HG02588 (cell line): ENCODE results near the gene SUPT7L.
"Not testable (repeated sequence)": the region's sequence is repeated elsewhere in the genome, so short reads cannot be mapped to it uniquely, and the experiment has no call there.

Experiments
- ATAC-seq: cut with Tn5 transposase; IDR thresholded peaks from one replicate; pipeline ENCODE4 v1.9.1; 2021; ENCODE audit warnings: mild to moderate bottlenecking, moderate library complexity; ENCODE audit not compliant: unreplicated experiment

The SUPT7L gene

DNA sequence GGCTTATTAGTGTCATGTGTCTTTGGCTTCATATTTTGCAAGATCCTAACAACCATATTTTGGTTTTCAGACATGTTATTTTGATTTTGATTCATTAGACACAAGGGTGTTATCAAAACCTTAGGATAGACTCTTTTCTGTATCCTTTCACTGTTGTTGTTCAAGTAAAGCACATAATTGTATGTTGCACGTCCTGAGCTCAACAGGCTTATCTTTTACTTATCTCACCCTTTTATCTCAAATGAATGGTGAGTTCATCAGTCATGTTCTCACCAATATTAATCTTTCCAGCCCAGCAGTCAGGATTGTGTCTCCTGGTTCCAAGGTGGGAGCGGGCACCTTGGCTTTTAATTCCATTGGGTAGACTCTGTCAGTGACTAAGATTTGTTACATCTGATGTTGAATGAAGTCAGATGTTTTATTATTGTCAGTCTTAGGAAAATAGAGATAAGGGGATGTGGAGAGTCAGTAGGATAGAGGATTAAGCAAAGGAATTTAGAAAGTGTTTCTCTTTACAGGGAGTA is 22.6 kb downstream of the SUPT7L start:
- no peak for ATAC-seq

DNA sequence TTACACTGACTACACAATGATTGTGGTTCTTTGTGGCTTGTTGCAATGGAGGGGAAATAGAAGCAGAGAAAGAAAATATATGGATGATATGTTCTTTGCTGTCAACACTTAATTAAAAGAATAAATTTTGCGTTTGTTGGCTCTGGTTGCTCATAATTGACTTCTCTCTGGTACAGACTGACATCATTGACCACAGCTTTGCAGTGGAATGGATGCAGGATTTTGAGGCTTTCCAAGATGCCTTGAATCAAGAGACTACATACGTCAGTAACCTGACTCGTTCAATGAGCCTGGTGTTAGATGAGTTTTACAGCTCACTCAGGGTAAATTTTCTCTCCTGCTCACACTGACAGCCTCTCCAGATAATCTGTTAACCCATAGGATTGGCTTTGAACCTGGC is 24.7 kb downstream of the SUPT7L start:
- no peak for ATAC-seq

DNA sequence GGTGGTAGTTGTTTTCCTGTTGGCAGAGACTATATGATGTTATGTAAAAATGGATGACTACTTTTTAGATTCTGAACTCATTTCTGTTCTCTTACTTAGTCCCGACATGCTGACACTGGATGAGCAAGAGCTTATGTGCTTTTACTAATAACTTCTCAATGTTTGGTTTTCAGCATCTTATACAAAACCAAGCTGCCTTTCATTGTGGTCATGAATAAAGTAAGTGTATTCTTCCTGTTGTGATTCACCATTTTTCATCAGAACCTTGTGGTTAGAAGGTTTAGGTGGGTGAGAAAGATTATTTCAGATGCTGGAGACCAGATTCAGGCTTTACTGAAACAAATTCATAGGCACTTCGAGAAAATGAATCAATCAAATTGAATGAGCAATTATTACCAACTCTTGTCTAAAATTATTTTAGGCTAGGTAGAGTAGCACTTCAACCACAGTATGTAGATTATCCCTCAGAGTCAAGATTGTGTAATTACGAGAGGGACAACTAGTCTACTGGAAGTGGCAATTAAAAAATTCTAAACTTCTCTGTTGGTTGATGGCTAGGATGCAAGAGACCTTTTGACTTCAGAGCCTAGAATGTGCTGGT is 25.3 kb downstream of the SUPT7L start:
- no peak for ATAC-seq

DNA sequence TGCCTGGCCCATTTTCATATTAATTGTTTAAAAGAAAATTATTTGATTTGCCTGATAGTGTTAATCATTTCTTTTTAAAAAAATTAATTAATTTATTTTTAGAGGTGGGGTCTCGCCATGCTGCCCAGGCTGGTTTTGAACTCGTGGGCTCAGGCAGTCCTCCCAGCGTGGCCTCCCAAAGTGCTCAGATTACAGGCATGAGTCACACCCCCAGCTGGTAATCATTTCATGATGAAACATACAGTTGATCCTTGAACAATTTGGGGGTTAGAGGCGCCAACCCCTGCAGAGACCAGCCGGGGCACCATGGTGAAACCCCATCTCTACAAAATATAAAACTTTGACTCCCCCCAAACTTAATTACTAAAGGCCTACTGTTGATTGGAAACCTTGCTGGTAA is 26.6 kb downstream of the SUPT7L start:
- no peak for ATAC-seq

DNA sequence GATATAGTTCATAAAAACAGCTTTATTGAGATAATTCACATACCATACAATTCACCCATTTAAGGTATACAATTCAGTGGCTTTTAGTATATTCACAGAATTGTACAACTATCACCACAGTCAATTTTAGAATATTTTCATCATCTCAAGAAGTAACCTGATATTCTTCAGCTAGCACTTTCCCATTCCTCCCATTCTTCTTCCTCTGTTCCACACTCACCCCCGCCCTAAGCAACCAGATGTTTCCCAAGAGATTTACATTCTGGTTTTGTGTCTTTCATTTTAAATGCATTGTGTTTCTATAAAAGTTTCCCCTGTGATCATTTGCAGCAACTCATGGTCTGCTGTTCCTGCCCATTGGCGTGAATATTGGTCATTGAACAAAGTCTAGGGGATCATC is 29.1 kb downstream of the SUPT7L start:
- no peak for ATAC-seq

DNA sequence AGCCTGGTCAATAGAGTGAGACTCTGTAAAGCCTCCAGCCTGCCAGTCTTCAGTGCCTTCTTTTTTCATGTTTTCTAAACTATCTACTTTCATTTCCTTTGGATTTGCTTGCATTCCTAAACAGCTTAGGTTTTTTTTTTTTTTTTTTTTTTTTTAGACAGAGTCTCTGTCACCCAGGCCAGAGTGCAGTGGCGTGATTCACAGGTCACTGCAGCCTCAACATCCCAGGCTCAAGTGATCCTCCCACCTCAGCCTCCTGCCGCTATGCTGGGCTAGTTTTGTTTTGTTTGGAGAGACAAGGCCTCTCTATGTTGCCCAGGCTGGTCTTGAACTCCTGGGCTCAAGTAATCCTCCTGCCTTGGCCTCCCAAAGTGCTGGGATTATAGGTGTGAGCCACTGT is 33.2 kb downstream of the SUPT7L start:
- not testable (repeated sequence) for ATAC-seq

DNA sequence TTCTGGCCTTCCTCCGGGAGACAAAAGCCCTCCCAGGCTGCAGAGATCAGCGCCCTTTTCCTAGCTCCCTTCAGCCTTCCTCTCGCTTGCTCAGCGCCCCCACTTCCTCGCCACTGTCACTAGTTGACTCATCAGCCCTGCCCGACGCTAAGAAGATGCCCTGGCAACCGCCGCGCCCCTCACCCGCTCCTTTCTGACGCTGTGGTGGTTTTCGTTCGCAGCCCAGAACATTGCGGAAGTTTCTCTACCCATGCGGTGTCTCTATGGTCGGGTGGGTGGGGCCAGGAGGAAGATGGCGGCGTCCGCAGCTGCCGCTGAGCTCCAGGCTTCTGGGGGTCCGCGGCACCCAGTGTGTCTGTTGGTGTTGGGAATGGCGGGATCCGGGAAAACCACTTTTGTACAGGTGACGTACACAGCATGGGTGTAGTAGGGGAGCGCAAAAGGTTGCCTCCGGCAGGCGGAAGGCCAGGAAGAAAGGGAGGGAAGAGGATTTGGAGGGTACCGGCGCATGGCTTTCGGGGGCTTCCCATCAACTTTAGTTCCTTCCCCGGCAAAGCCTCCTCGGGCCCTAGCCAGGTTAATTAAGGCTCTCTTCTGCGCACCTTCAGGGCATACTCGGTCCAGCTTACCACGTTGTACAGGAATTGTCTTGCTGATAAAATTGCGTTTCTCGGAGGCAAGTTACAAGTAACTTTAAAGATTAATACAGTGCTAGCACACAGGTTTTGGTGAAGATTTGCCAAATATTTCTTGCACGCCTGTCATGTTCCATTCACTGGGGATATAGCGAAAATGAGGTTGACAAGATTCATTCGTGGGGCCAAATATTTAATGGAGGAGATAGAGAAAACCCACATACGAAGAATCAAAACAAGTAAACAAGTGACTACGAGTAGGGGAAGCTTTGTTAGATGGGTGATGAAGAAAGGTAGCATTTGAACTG is 34.4 kb downstream of the SUPT7L start, which contains the start of the genes CCDC121 and GPN1:
Gene CCDC121 (minus strand): TSS at position 246 of the 943 bp plus-strand sequence. CDS start 1,213 bp downstream, outside the sequence.
Gene GPN1 (plus strand): TSS at position 284 of the 943 bp plus-strand sequence. CDS start 9 bp downstream, at position 293.
- ATAC-seq = peak; percentile 99

DNA sequence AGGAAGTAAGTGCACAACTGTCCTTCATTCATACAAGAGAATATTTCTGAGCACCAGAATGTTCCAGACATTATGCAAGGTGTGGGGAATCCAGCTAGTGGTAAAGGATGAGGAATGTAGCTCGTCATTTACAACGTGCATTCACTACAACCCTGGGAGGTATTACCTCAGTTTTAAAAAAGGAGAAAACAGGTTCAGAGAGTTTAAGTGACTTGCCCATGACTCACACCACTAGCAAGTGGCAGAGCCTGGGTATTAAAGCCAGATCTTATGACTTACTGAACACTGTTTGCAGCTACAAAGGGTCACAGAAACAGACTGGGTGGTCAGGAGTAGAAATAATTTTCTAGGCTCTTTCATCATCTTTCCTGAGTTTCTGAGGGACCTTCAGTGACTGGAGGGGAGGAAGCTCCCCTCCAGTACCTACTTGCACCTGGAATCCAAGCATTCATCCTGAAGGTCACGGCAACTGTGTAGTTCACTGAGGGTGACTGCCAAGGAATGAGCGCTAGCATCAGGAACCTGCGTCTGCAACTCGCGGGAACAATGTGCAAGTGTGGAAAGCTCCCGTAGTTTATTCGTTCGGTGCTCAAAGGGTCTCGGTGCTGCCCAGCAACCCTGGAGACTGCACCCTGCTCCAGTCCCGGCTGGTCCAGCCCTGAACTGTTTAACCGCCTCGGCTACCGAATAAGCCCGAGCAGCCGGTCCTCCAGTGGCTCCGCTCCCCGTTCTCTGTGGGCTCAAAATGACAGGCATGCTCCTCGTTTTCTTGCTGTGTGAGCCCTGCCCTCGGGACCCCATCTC is 35.2 kb downstream of the SUPT7L start:
- ATAC-seq = peak; percentile 8

DNA sequence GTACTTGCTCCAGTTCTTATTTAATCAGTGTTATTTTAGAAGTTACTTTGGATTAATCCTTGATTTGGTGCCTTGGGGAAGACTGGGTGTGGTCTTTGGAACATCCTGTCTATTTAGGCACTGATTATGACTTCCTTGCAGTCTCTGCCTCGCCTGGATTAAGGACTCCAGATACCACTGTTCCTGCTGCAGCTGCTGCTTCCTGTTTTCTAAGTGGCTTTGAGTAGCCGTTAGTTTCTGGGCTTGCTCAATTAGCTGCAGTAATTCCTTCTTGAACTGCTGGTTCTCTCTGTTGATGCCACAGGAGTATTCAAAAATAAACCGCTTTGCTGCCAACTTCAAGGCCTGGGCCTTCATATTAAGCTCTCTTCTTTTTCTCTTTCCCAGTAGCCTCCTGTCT is 36.5 kb downstream of the SUPT7L start:
- ATAC-seq = not testable (repeated sequence)

DNA sequence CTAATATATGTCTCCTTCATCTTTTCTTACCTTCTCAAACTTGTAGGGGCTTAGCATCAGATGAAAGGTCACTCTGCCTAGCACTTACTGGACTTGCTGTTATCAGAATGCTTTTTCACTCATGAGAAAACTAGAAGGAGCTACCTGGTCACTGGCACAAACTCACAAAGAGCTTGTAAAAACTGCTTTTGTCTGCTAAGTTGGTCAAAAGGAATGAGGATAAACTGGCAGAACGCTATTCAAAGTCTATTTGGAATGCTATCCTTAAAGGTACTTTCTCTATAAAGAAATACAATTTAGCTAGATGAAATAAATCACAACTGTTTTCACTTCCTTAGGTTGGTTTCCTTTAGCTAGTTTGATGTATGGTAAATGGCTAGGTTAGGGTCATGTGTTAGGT is 37.1 kb downstream of the SUPT7L start:
- ATAC-seq = not testable (repeated sequence)

DNA sequence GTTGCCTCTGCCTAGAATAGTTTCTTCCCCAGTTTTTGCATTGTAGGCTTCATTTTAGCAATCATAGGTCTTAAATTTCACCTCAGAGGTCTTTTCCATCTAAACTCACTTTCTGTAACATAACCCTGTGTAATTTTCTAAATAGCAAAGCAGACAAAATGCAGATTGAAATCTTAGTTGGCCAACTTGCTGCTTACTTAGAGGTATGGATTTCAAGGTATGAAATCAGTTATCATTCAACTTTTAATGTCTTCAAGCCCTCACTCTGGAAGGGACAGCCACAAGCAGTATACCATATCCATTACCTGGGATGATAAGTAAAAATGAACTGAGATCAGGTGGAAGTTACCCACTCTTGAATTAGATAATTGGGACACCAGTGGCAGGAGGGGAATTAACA is 38.5 kb downstream of the SUPT7L start:
- no peak for ATAC-seq

DNA sequence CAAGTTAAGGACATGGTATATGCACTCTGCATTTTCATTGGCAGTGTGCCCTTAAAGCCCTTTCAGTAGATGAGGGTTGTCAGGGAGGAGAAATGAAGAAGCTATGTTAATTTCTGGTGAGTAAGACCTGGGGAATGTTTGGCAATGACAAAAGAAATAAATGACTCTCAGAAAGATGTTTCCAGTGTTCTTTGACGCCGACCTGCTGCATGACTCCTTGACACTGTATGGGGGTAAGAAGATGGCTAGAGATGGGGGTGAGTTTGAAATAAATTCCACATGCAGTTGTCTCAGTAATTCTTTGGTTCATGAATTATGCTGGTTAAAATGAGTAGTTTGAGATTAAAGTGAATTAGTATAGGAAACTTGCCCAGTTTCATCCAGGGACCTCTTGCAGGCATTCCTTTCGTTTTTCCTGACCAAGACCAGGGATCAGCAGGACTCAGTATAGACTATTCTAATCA is 40.5 kb downstream of the SUPT7L start:
- ATAC-seq = no peak

DNA sequence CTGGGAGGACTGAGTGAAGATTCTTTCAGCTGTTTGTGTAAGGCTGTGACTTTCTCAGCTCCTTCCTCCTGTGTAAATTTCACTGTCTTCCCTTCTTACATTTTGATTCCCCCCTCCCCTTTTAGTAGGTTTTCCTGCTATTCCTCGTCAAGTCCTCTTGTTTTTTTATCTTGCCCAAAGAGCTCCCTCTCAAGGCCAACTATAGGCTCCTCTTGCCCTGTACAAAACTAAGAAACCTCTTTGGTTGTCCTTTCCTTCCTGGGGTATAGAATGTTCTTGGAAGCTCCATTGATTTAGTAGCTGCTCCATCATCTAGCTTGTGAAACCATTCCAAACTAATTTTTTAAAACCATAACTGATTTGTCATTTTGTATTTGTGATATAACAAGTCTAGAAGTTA is 41.9 kb downstream of the SUPT7L start:
- ATAC-seq = no peak

DNA sequence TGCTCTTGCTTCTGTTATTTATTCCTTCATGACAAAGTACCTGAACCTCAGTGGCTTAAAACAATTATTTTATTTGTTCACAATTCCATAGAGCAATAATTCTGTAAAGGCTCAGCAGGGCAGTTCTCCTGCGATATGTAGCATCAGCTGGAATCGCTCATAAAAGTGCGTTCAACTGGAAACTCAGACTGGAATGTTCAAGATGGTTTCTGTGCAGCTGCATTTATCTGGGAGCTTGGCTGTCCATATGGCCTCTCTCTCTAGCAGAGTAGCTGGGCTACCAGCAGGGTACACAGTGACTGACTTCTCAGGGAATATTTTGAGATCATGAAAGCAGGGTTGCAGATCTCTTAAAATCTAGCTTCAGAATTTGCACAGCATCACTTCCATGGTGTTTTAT is 48.1 kb downstream of the SUPT7L start:
- no peak for ATAC-seq

DNA sequence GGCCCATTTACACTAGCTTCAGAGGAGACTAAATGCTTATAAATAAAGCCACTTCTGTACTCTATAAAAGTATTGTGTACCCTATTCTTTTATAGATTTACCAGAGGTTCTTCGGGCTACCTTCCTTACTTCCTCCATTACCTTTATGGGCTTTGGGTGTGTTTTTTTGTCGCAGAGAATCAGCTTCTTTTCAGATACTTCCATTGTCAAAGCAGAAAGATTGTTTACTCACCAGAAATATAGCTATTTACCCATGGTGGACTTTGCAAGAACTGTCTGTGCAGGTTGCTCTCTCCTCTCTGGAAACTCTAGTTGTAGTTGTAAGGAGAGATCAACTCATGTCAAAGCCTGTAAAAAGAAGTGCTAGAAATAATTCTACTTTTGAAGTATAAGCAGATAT is 49.4 kb downstream of the SUPT7L start:
- no peak for ATAC-seq

DNA sequence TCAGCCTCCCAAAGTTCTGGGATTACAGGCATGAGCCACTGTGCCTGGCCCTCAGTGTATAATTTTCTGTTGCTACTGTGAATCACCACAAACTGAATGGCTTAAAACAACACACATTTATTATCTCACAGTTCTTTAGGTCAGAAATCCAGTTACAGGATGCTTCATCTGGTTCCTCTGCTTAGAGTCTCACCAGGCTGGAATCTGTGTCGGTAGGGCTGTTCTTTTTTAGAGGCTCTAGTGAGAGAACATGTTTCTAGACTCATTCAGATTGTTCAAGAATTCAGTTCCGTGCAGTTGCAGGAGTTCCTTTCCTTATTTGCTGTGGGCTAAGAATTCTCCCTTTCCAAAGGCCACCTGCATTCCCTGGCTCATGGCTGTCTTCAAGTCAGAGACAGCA is 56.8 kb downstream of the SUPT7L start:
- ATAC-seq = no peak
